HCT116 (cell line): ENCODE results near the gene CCDC80. TPM values are rescaled to one million over a fixed set of nuclear protein-coding genes. Genes with fewer than 3 reads are reported as not detected.

Experiments
- ATAC-seq: fragments of 200-7000 bp; cut with Tn5 transposase; 2 replicates; pipeline ENCODE4 v1.9.1; 2020; ENCODE audit warnings: mild to moderate bottlenecking, moderate library complexity
- BruUV-seq: library from RNA; stranded (reverse); fragments of 400-500 nt; replicated peaks from 2 replicates; lab custom pipeline; 2021; lab: Mats Ljungman, UMichigan
- CTCF ChIA-PET: fragments of 300-600 bp; sonication (Branson Sonifier 250); formaldehyde crosslinking; loops from one replicate; lab custom pipeline; 2021; ENCODE audit warnings: antibody characterized with exemption; lab: Charles Lee
- POLR2A ChIA-PET: fragments of 300-600, 350-600 bp; sonication (Branson Sonifier 250); formaldehyde crosslinking; loops from one replicate; lab custom pipeline; 2021; ENCODE audit warnings: antibody characterized with exemption; lab: Charles Lee
- RAD21 ChIA-PET, 2 experiments: fragments of 300-600 bp; sonication (Branson Sonifier 250); formaldehyde crosslinking; loops; one replicate each; lab custom pipeline; 2023; ENCODE audit warnings: low total read pairs in 2 of 2; ENCODE audit not compliant: uncharacterized antibody in 2 of 2, unreplicated experiment in 2 of 2, low non-redundant PET in 1 of 2; lab: Charles Lee
- DNase-seq: peaks from one replicate; pipeline ENCODE4 v3.0.0-alpha.2; 2010; ENCODE audit warnings: low read depth, low spot score
- H2AFZ ChIP-seq: fragments of 200-600 bp; shearing (Covaris generic), sonication (generic); 2 replicates; pipeline ENCODE4 v1.6.1; 2017; ENCODE audit warnings: low read depth, mixed run types, mixed read lengths, antibody characterized with exemption, low read length; ENCODE audit not compliant: poor library complexity, severe bottlenecking
- H3K27ac ChIP-seq: 2 replicates; pipeline ENCODE4 v1.5.1; 2012; ENCODE audit warnings: low read depth, low read length
- H3K27me3 ChIP-seq: fragments of 200-600 bp; sonication (generic); 2 replicates; pipeline ENCODE4 v1.6.1; 2016; ENCODE audit warnings: mixed run types, low read length, mixed read lengths; ENCODE audit not compliant: insufficient read depth
- H3K36me3 ChIP-seq, 2 experiments: fragments of 200-500 bp in 1 of 2; fragments of 200-600 bp in 1 of 2; sonication (Bioruptor generic) in 1 of 2; sonication (generic) in 1 of 2; 2 replicates each; pipeline versions ENCODE4 v1.5.1 to v1.6.1; 2014 to 2016; ENCODE audit warnings: low read length in 2 of 2, inconsistent platforms in 1 of 2, mixed read lengths in 1 of 2, mixed run types in 1 of 2; ENCODE audit not compliant: insufficient read depth in 2 of 2, control insufficient read depth in 1 of 2
- H3K4me1 ChIP-seq, 2 experiments: fragments of 200-600 bp in 1 of 2; sonication (generic) in 1 of 2; 2 replicates each; pipeline versions ENCODE4 v1.5.1 to v1.6.1; 2012 to 2017; ENCODE audit warnings: low read length in 2 of 2, inconsistent platforms in 1 of 2, mild to moderate bottlenecking in 1 of 2, mixed read lengths in 1 of 2, mixed run types in 1 of 2, moderate library complexity in 1 of 2; ENCODE audit not compliant: insufficient read depth in 2 of 2, control insufficient read depth in 1 of 2
- H3K4me2 ChIP-seq: fragments of 200-600 bp; sonication (generic); 2 replicates; pipeline ENCODE4 v1.6.1; 2017; ENCODE audit warnings: mixed run types, low read length, mixed read lengths
- H3K4me3 ChIP-seq, 2 experiments: fragments of 200-600 bp in 1 of 2; sonication (generic) in 1 of 2; replicated peaks in 1 of 2; 2 replicates each; pipeline ENCODE4 v1.5.1; 2011 to 2016; ENCODE audit warnings: low read length in 2 of 2, control low read depth in 1 of 2, low read depth in 1 of 2, mild to moderate bottlenecking in 1 of 2, mixed read lengths in 1 of 2, mixed run types in 1 of 2
- H3K79me2 ChIP-seq: fragments of 200-600 bp; sonication (generic); 2 replicates; pipeline ENCODE4 v1.6.1; 2017; ENCODE audit warnings: mild to moderate bottlenecking, mixed run types, low read length, moderate library complexity, mixed read lengths; ENCODE audit not compliant: insufficient read depth
- H3K9ac ChIP-seq: fragments of 200-600 bp; sonication (generic); 2 replicates; pipeline ENCODE4 v1.6.1; 2016; ENCODE audit warnings: low read length, mixed read lengths
- H3K9me2 ChIP-seq: fragments of 200-600 bp; sonication (generic), shearing (Covaris generic); 2 replicates; pipeline ENCODE4 v1.6.1; 2017; ENCODE audit warnings: mixed run types, mild to moderate bottlenecking, moderate library complexity; ENCODE audit not compliant: insufficient read depth
- H3K9me3 ChIP-seq, 2 experiments: fragments of 200-500 bp in 1 of 2; fragments of 200-600 bp in 1 of 2; sonication (Bioruptor generic) in 1 of 2; sonication (generic) in 1 of 2; 2 replicates each; pipeline ENCODE4 v1.6.1; 2014 to 2017; ENCODE audit warnings: low read length in 2 of 2, mixed read lengths in 2 of 2, inconsistent platforms in 1 of 2, low read depth in 1 of 2, mild to moderate bottlenecking in 1 of 2, mixed run types in 1 of 2, moderate library complexity in 1 of 2; ENCODE audit not compliant: control insufficient read depth in 1 of 2, insufficient read depth in 1 of 2
- H4K20me1 ChIP-seq: fragments of 200-600 bp; sonication (generic), shearing (Covaris generic); 2 replicates; pipeline ENCODE4 v1.6.1; 2017; ENCODE audit warnings: mixed run types, mild to moderate bottlenecking, moderate library complexity; ENCODE audit not compliant: insufficient read depth
- CEBPB ChIP-seq: IDR thresholded peaks from 2 replicates; pipeline ENCODE4 v1.6.1; 2012; ENCODE audit warnings: low read depth
- CTCF ChIP-seq, 3 experiments: fragments of 200-600 bp in 1 of 3; sonication (generic) in 1 of 3; IDR thresholded peaks in 2 of 3; conservative IDR thresholded peaks in 1 of 3; 2 replicates each; pipeline ENCODE4 v1.5.1; 2012 to 2017; ENCODE audit warnings: low read depth in 2 of 3, low read length in 2 of 3, antibody characterized with exemption in 1 of 3, borderline replicate concordance in 1 of 3, control low read depth in 1 of 3, mild to moderate bottlenecking in 1 of 3, mixed read lengths in 1 of 3, mixed run types in 1 of 3, moderate library complexity in 1 of 3; ENCODE audit not compliant: insufficient read depth in 1 of 3
- EGR1 ChIP-seq: IDR thresholded peaks from 2 replicates; pipeline ENCODE4 v1.6.1; 2012; ENCODE audit warnings: low read depth
- ELF1 ChIP-seq: IDR thresholded peaks from 2 replicates; pipeline ENCODE4 v1.6.1; 2012; ENCODE audit warnings: low read depth, borderline replicate concordance
- EZH2phosphoT487 ChIP-seq: fragments of 200-600 bp; IDR thresholded peaks from 2 replicates; pipeline ENCODE4 v1.6.1; 2018; ENCODE audit warnings: antibody characterized with exemption, borderline replicate concordance
- JUND ChIP-seq: IDR thresholded peaks from 2 replicates; pipeline ENCODE4 v1.6.1; 2012
- POLR2AphosphoS5 ChIP-seq: IDR thresholded peaks from 2 replicates; pipeline ENCODE4 v1.6.1; 2011; ENCODE audit warnings: mild to moderate bottlenecking, low read depth, low read length, moderate library complexity
- SIN3A ChIP-seq: IDR thresholded peaks from 2 replicates; pipeline ENCODE4 v1.6.1; 2012; ENCODE audit warnings: low read depth
- SRF ChIP-seq: IDR thresholded peaks from 2 replicates; pipeline ENCODE4 v1.6.1; 2012; ENCODE audit warnings: low read depth
- TCF7L2 ChIP-seq: IDR thresholded peaks from 2 replicates; pipeline ENCODE4 v1.7.0; 2011; ENCODE audit warnings: borderline replicate concordance, inconsistent platforms; ENCODE audit not compliant: insufficient read depth, insufficient read length; ENCODE audit errors: extremely low read depth
- ZBTB33 ChIP-seq: IDR thresholded peaks from 2 replicates; pipeline ENCODE4 v1.6.1; 2011; ENCODE audit warnings: mild to moderate bottlenecking, low read length, moderate library complexity; ENCODE audit not compliant: insufficient replicate concordance; ENCODE audit errors: extremely low read depth
- ZFX ChIP-seq: fragments of 450-650 bp; IDR thresholded peaks from 2 replicates; pipeline ENCODE4 v1.6.1; 2017
- intact Hi-C: fragments of 100-400 bp; cut with micrococcal nuclease; formaldehyde crosslinking; loops from 2 replicates; pipeline ENCODE4 v1.10.0; 2022
- total RNA-seq: library from RNA; stranded (reverse); gene quantifications from one replicate; pipeline ENCODE4 v1.2.1, GENCODE V29; 2021; ENCODE audit not compliant: unreplicated experiment

The CCDC80 gene
- total RNA-seq, 1 experiment from 2014 or later = 1.7 TPM

GRCh38 chr3:112656043-112656442 lies 15.1 kb upstream of the CCDC80 start:
- H3K4me1 ChIP-seq = peaks cover 0 to 22% of the 10 kb centered on the region in 2 experiments; a peak in 2 of 4 replicates
- H3K9me3 ChIP-seq = no peaks in the 10 kb centered on the region
- H2AFZ ChIP-seq = no peak overlapping the region
- H3K4me2 ChIP-seq = no peak overlapping the region
- ChIA-PET POLR2A (no interaction called here), RAD21 (no interaction called here), CTCF (interaction anchor here (1.9 kb wide), 1 partner anchor 323 kb away, joined by 5 read pairs; no protein-coding TSS in a partner anchor)
- no TSS peak for BruUV-seq
- no peaks in the 10 kb centered on the region for H3K27me3 ChIP-seq
- no peak for DNase-seq
- intact Hi-C loops = no loop called here
- no peak for ATAC-seq
- no peaks in the 10 kb centered on the region for H4K20me1 ChIP-seq
- H3K27ac ChIP-seq = no peak overlapping the region
- H3K9me2 ChIP-seq = no peaks in the 10 kb centered on the region
- H3K79me2 ChIP-seq = no peaks in the 10 kb centered on the region
- no peak overlapping the region for H3K4me3 ChIP-seq
- H3K36me3 ChIP-seq = no peaks in the 10 kb centered on the region
- TF ChIP-seq EZH2phosphoT487 = no peak
- no peak for TF ChIP-seq CEBPB
- TF ChIP-seq CTCF (IDR thresholded peaks at IDR 0.05 in 2 of 3, conservative IDR thresholded peaks at IDR 0.05 in 1 of 3; ENCODE audit: borderline replicate concordance in 1 of 3, insufficient read depth in 1 of 3, low read depth in 2 of 3, low read length in 2 of 3) = no peak
- TF ChIP-seq TCF7L2 = no peak
- TF ChIP-seq ZBTB33 = no peak
- no peak for TF ChIP-seq ZFX
- TF ChIP-seq ELF1 = no peak
- TF ChIP-seq EGR1 = no peak
- no peak for TF ChIP-seq SRF
- no peak for TF ChIP-seq POLR2AphosphoS5
- TF ChIP-seq SIN3A = no peak
- TF ChIP-seq JUND = no peak
- no peak overlapping the region for H3K9ac ChIP-seq
